ENCODE measurements around the gene KRT79. TPM values are rescaled to one million over a fixed set of nuclear protein-coding genes. Genes with fewer than 3 reads are reported as not detected.

KRT79 gene
- polyA plus RNA-seq, 5 donors = not detected

DNA sequence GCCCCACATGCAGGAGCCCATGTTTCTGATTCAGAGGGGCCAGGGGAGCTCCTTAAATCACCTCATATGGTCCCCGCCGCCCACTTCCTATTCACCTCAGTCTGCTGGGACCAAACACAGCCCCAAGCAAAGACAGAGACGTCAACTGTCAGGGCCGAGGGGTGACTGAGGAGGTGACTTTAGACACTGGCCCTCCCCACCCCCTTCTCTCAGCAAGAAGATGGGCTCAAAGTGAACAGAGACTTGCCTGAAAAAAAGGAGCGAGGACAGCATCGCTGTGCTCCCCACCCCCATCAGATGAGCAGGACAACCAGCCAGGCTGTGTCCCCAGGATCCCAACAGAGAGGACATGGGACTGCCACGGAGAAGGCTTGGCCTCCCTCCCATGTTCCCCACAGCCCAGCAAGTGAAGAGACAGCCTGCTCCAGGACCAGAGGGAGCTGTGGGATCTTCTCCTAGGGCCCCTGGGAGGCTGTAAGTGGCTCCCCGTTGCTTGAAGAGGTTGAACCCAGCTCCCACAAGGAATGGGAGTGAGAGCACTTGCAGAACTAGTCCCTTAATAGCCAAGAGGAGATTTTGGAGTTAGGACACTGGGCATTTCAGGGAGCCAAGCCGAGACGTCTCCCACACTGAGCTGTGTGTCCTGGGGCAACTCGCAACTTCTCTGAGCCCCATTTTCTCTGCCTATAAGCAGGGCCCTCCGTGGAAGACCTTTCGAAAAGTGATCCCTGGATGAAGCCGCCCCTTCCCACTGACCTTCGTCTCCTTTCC, 1.3 kb upstream of the KRT79 start:
- no peak for DNase-seq

DNA sequence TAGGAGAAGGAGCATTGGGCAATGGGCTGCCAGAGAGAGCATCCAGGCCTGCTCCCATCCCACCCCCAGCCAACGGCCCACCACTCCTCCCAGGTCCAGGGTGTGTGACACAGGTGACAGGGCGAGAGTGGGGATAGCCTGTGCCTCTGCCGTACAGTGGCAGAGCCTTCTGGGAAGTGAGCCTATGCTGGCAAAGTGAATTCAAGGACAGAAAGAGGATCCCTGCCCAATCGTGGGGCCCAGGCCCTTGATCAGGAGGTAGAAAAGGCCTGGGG, 553 bp upstream of the KRT79 start:
- no peak for DNase-seq

GRCh38 chr12:52832985-52833905, 866 bp downstream of the KRT79 start:
- DNase-seq = no peak

DNA sequence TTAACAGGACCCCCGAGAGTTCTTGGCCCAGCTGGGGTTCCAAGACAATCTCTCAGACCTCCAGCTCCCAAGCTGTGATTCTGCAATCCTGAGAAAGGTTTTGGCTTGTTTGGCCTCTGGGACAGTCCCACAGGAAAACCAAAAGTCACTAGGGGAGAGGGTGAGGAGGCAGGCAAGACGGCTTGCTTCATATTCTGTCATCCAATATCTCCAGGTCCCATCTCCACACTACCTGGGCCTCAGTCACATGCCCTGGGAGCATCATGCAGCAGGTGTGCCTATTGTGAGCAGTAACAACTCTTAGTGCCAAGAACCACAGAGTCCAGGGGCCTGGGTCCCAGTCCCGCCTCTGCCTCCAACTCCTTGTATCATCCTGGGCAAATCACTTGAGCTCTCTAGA, 1.7 kb downstream of the KRT79 start:
- no peak for DNase-seq

DNA sequence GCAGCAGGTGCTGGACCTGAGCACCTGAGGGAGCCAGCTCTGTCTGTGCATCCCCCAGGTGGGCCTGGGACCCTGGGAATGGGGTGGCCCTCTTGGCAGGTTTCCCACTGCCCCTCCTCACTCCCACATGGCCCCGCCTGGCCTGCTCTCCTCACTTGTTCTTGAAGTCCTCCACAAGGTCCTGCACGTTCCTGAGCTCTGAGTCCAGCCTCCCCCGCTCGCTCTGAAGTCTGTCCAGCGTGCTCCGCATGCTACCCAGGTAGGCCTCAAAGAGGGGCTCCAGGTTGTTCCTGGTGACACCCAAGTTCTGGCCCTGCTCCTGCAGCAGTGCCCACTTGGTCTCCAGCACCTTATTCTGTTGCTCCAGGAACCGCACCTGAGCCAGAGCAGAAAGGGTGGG, 2.9 kb downstream of the KRT79 start:
- no peak for DNase-seq

DNA sequence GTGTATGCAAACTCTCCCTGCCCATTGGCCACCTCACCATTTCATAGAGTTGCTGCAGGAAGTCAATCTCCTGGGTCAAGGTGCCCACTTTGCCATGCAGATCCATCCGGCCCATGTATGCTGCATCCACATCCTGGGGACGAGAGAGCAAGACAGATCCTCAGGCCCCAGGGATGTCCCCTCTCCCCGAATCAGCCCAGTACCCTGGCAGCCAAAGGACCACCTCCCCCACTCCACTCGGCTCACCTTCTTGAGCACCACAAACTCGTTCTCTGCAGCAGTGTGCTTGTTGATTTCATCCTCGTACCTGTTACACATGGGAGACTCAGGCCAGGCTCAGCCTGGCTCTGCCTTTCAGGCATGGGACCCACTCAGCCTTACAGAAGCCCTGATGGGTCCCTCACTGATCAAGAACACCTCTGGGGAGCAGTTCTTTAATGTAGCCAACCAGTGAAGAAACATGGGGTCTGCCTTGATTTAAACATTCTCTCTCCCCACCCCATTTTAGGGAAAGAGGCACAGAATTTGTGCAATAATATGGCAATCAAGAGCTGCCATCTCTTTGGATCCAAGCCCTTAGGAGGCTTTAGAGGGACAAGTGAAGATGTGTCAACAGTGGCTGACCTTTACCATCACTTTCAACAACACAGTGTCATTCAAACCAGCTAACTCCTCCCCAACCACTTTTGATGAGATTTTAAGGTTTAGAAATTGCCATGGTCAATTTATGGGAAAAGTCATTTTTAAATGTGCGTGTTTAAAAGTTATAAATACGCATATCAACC, 3.9 kb downstream of the KRT79 start:
- DNase-seq = no peak

DNA sequence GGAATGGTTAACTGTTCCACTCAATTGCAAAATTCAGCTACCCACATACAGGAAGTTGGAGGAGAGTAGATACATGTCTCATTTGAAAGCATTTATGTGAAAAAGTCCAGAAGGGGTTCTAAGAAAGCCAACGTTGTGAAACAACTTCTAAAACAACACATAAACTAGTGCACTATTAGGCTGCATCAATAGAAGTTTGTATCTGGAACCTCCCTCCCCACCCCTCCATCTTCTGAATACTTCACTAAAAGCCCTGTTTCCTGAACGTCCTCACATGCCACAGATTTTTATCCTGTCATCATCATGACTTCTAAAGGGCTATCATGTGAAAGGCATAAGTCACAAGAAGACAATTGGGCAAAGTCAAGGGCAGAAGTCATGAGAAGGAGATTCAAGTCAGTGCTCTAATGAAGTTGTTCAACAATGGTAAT, 5.5 kb downstream of the KRT79 start:
- no peak for DNase-seq

GRCh38 chr12:52828156-52828555, 6.0 kb downstream of the KRT79 start:
- DNase-seq = no peak

DNA sequence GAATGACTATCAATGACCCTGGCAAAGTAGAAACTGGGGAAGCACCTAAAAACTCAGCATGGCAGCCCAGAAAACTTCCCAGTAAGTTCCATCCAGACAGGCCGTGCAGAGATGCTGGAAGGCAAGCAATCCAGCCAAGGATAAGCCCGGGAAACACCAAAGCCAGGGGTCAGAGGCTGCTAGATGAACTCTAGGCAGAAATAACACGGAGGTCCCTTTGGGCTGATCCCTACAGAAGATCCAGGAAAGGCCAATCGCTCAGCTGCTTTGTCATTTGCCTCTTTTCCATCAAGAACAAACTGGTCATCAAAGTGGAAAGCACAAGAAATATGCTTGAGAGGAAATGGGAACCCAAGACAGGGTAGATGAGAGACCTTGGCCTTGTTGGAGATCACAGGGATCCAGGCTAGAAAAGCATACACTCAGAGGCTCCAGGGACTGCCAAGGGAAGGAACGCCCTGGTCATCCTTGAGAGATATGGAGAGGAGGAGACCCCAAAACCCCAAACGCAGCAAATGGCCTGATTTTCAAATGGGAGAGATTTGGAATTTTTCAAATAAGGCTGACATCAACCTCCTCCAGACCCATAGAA, 6.5 kb downstream of the KRT79 start:
- no peak for DNase-seq

DNA sequence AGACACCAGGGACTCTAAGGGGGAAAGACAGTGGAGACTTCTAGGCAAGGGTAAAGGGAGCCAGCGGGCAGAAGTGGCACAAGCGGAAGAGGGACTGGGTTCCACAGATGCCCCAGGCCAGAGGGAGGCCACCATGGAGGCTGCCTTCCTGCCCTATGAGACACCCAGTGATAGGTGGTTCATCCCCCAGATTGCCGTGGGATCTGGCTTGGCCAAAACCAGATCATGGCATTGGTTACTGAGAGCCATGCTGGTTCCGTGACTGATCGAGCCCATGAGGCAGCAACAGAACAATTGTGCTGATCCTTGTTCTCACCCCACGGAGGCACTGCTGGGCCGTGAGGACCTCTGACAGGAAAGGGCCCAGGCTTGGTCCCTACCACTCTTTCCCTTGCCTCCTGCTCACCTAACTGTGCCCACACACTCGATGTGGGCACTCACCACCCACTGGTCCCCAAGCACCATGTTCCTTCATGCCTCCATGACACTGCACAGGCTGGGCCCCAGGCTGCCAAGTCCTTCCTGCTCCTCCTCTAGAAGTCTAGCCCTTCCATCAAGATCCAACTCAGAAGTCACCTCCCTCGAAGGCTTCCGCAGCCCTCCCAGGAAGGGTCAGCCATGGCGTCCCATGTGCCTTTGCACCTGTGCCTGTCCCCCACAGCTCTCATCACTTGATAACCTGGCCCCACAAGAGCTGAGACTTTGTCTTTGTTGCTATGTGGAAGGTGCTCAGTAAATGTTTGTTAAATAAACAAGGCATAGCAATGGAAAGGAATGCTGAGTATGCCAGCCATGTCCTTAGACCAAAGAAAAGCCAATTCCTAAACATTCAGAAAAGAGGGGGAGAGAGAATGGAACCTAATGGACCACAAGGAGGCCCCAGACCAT, 7.3 kb downstream of the KRT79 start:
- DNase-seq = no peak

DNA sequence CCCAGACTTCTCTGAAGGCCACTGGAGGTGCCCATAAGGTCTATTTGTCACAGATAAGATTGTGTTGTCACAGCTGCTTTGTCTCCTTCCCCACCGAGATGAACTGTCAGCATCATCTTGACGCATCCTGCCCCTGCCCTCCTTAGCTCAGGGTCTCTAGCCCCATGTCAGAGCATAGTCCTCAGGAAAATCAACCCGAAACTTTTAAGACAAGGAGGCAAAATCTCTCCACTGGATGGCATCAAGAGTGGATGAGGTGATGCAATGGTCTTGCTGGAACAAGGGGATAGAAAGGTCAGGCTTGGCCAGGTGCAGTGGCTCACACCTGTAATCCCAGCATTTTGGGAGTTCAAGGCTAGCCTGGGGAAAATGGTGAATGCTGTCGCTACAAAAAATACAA, 8.2 kb downstream of the KRT79 start:
- no peak for DNase-seq

GRCh38 chr12:52824741-52825410, 9.2 kb downstream of the KRT79 start:
- DNase-seq = no peak

- DNase-seq = no peak
Observed at GRCh38 chr12:52823761-52824450, 10.2 kb downstream of the KRT79 start.

DNA sequence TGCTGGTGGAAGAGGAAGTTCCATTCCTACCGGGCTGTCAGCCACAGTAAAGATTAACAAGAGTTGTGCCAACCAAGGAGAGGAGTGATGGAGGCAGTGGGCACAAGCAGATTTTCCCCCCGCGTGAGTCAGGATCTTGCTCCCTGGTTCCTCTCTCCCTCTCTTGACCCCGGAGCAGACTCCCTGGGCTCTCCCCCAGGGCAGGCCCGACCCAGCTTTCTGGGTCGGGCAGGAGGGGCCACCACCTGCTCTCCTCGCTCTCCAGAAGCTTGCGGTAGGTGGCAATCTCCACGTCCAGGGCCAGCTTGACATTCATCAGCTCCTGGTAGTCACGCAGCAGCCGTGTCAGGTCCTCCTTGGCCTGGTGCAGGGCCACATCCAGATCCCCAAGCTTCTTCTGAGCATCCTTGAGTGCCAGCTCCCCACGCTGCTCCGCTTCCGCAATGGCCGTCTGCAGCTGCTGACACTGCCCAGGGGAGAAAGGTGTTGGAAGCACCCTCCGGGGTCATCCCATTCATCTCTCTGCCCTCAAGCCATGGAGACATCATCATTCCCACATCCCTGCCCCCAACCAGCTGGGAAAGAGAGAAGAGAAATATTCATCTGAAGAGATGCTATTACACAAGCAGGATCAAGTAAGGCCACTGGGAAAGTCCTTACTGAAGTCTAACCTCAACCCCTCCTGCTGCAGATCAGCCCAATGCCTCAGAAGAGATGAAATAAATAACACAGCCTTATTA, 11.2 kb downstream of the KRT79 start:
- DNase-seq = no peak

- DNase-seq = no peak
Observed at GRCh38 chr12:52821826-52822660, 12.1 kb downstream of the KRT79 start.

DNA sequence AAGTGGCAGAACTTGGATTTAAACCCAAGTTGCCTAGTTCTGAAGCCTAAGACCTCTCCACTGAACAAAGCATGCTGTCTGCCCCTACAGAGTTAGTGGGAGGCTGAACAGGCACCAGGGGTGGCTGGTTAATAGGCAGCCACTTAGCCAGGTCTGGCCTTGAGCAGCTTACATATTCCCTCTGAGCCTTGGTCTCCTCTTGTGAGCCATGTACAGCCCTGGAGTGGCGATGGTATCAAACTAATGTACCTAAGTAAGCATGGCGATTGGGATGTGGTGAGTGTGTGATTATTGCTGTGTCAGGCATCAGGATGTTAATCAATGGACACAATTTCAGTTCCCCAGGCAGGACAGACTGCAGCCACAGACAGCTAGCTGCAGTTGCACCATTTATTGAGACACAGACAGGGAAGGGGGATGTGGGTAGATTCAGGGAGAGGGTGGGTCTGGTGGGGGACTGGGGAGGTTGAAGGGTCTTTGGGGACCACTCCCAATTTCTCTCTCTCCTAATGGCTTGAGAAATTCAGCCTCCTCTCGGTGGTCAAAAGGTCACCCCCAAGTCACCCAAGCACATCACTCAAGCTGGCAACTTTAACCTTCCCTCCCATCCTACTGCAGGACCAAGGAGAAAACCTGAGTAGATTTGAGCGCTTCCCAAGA, 12.9 kb downstream of the KRT79 start:
- no peak for DNase-seq

DNA sequence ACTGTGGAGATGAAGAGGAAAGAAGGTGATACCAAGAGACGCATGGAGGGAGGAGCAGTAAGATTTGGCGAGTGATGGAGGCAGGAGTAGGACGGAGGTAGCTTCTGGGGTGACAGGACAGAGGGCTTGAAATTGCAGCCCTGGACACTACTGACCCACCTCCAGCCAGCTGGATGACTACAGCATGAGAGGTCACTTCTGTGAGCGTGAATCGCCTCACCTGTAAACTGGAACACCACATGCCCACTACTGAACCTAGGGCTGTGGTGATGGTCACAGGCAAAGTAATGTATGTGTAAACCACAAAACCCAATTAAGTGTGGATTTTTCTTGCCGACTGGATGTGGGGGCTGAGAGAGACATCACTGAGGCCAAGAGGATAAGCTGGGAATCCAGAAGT, 13.6 kb downstream of the KRT79 start:
- DNase-seq = no peak

All from right lung (tissue), 5 donors.